BLaER1 (cell line): ENCODE results near the gene CDH4.

Experiments
- H3K27ac ChIP-seq: shearing (Covaris generic); formaldehyde crosslinking; 2 replicates; pipeline ENCODE4 v1.8.1; 2022
- H3K27me3 ChIP-seq: shearing (Covaris generic); formaldehyde crosslinking; 2 replicates; pipeline ENCODE4 v1.8.1; 2022
- H3K36me3 ChIP-seq: shearing (Covaris generic); formaldehyde crosslinking; 2 replicates; pipeline ENCODE4 v1.8.1; 2022
- H3K4me1 ChIP-seq: shearing (Covaris generic); formaldehyde crosslinking; 2 replicates; pipeline ENCODE4 v1.8.1; 2022
- H3K4me2 ChIP-seq: shearing (Covaris generic); formaldehyde crosslinking; 2 replicates; pipeline ENCODE4 v1.8.1; 2022
- H3K4me3 ChIP-seq: shearing (Covaris generic); formaldehyde crosslinking; 2 replicates; pipeline ENCODE4 v1.8.1; 2022
- H3K9ac ChIP-seq: shearing (Covaris generic); formaldehyde crosslinking; 2 replicates; pipeline ENCODE4 v1.8.1; 2022
- H3K9me3 ChIP-seq: shearing (Covaris generic); formaldehyde crosslinking; 2 replicates; pipeline ENCODE4 v1.8.1; 2022
- H4K20me1 ChIP-seq: shearing (Covaris generic); formaldehyde crosslinking; 2 replicates; pipeline ENCODE4 v1.8.1; 2022
- Cebpa-rat ChIP-seq: shearing (Covaris generic); IDR thresholded peaks from 2 replicates; pipeline ENCODE4 v1.8.1; 2022

Gene CDH4

GRCh38 chr20:61520076-61520892, 268.2 kb downstream of the CDH4 start:
- H3K4me1 ChIP-seq, result peaks cover 44% of the 10 kb centered on the region
- TF ChIP-seq Cebpa-rat, result no peak
- H3K9me3 ChIP-seq, result no peaks in the 10 kb centered on the region
- peak overlapping the region; percentile 78 for H3K4me2 ChIP-seq
- no peak overlapping the region for H3K4me3 ChIP-seq
- no peak overlapping the region for H3K9ac ChIP-seq
- H3K36me3 ChIP-seq, result no peaks in the 10 kb centered on the region
- H3K27ac ChIP-seq, result no peak overlapping the region
- H3K27me3 ChIP-seq, result no peaks in the 10 kb centered on the region
- no peaks in the 10 kb centered on the region for H4K20me1 ChIP-seq

GRCh38 chr20:61520893-61521460, 268.9 kb downstream of the CDH4 start:
- H3K4me1 ChIP-seq, result peaks cover 41% of the 10 kb centered on the region
- H3K4me2 ChIP-seq, result peak overlapping the region; percentile 78
- no peaks in the 10 kb centered on the region for H3K27me3 ChIP-seq
- no peak overlapping the region for H3K4me3 ChIP-seq
- H3K27ac ChIP-seq, result peak overlapping the region; percentile 28; the same call in 1 of the 2 replicates
- no peaks in the 10 kb centered on the region for H3K9me3 ChIP-seq
- TF ChIP-seq Cebpa-rat, result no peak
- no peaks in the 10 kb centered on the region for H4K20me1 ChIP-seq
- H3K36me3 ChIP-seq, result no peaks in the 10 kb centered on the region
- H3K9ac ChIP-seq, result peak overlapping the region; percentile 20; the same call in 1 of the 2 replicates

GRCh38 chr20:61521687-61522420, 269.8 kb downstream of the CDH4 start:
- peaks cover 32% of the 10 kb centered on the region for H3K4me1 ChIP-seq
- peak overlapping the region; percentile 28; the same call in 1 of the 2 replicates for H3K27ac ChIP-seq
- no peak for TF ChIP-seq Cebpa-rat
- no peaks in the 10 kb centered on the region for H3K9me3 ChIP-seq
- no peaks in the 10 kb centered on the region for H3K36me3 ChIP-seq
- peak overlapping the region; percentile 78 for H3K4me2 ChIP-seq
- peak overlapping the region; percentile 20; the same call in 1 of the 2 replicates for H3K9ac ChIP-seq
- H3K4me3 ChIP-seq, result no peak overlapping the region
- no peaks in the 10 kb centered on the region for H3K27me3 ChIP-seq
- no peaks in the 10 kb centered on the region for H4K20me1 ChIP-seq

GRCh38 chr20:61522498-61523090, 270.5 kb downstream of the CDH4 start:
- H4K20me1 ChIP-seq, result no peaks in the 10 kb centered on the region
- H3K9me3 ChIP-seq, result no peaks in the 10 kb centered on the region
- no peak overlapping the region for H3K9ac ChIP-seq
- no peak overlapping the region for H3K27ac ChIP-seq
- no peak for TF ChIP-seq Cebpa-rat
- H3K4me1 ChIP-seq, result peaks cover 28% of the 10 kb centered on the region
- H3K4me3 ChIP-seq, result no peak overlapping the region
- no peak overlapping the region for H3K4me2 ChIP-seq
- no peaks in the 10 kb centered on the region for H3K36me3 ChIP-seq
- H3K27me3 ChIP-seq, result no peaks in the 10 kb centered on the region

- Histone ChIP-seq H3K36me3 (no peaks in the 10 kb centered on the region), H3K27me3 (no peaks in the 10 kb centered on the region), H3K9me3 (no peaks in the 10 kb centered on the region), H3K4me1 (peaks cover 28% of the 10 kb centered on the region), H3K4me2 (no peak overlapping the region), H3K4me3 (no peak overlapping the region), H4K20me1 (no peaks in the 10 kb centered on the region), H3K27ac (no peak overlapping the region), H3K9ac (no peak overlapping the region)
- no peak for TF ChIP-seq Cebpa-rat
Observed at GRCh38 chr20:61523145-61523544, 271.1 kb downstream of the CDH4 start.

- H3K27me3 ChIP-seq, result no peaks in the 10 kb centered on the region
- H3K9ac ChIP-seq, result no peak overlapping the region
- H3K4me3 ChIP-seq, result no peak overlapping the region
- H3K27ac ChIP-seq, result no peak overlapping the region
- H3K36me3 ChIP-seq, result no peaks in the 10 kb centered on the region
- peaks cover 24% of the 10 kb centered on the region for H3K4me1 ChIP-seq
- H3K4me2 ChIP-seq, result no peak overlapping the region
- H3K9me3 ChIP-seq, result no peaks in the 10 kb centered on the region
- TF ChIP-seq Cebpa-rat, result no peak
- H4K20me1 ChIP-seq, result peaks cover 2% of the 10 kb centered on the region; the same call in 1 of the 2 replicates
Observed at GRCh38 chr20:61524951-61525666, 273.0 kb downstream of the CDH4 start.

- no peak for TF ChIP-seq Cebpa-rat
- Histone ChIP-seq H3K9me3 (no peaks in the 10 kb centered on the region), H4K20me1 (peaks cover 10% of the 10 kb centered on the region), H3K4me3 (no peak overlapping the region), H3K27ac (no peak overlapping the region), H3K4me2 (no peak overlapping the region), H3K27me3 (no peaks in the 10 kb centered on the region), H3K4me1 (peaks cover 16% of the 10 kb centered on the region), H3K36me3 (no peaks in the 10 kb centered on the region), H3K9ac (no peak overlapping the region)
Observed at GRCh38 chr20:61525781-61526431, 273.8 kb downstream of the CDH4 start.

- H3K9ac ChIP-seq, result no peak overlapping the region
- H4K20me1 ChIP-seq, result peaks cover 11% of the 10 kb centered on the region
- no peak overlapping the region for H3K4me3 ChIP-seq
- no peak for TF ChIP-seq Cebpa-rat
- no peaks in the 10 kb centered on the region for H3K36me3 ChIP-seq
- H3K4me2 ChIP-seq, result no peak overlapping the region
- H3K4me1 ChIP-seq, result peaks cover 6% of the 10 kb centered on the region
- H3K27ac ChIP-seq, result no peak overlapping the region
- no peaks in the 10 kb centered on the region for H3K9me3 ChIP-seq
- no peaks in the 10 kb centered on the region for H3K27me3 ChIP-seq
Observed at GRCh38 chr20:61526907-61527306, 274.8 kb downstream of the CDH4 start.

- Histone ChIP-seq H3K27me3 (no peaks in the 10 kb centered on the region), H3K4me1 (no peaks in the 10 kb centered on the region; the same call in 1 of the 2 replicates), H3K9ac (no peak overlapping the region), H4K20me1 (peaks cover 11% of the 10 kb centered on the region), H3K9me3 (no peaks in the 10 kb centered on the region), H3K36me3 (no peaks in the 10 kb centered on the region), H3K4me2 (no peak overlapping the region), H3K27ac (no peak overlapping the region), H3K4me3 (no peak overlapping the region)
- TF ChIP-seq Cebpa-rat, result no peak
Observed at GRCh38 chr20:61527626-61528025, 275.6 kb downstream of the CDH4 start.
